Activated B cell treated with CpG ODN at 0.5 μM for 24 hours (primary cell): ENCODE results near the gene ZNF595. TPM values are rescaled to one million over a fixed set of nuclear protein-coding genes. Genes with fewer than 3 reads are reported as not detected.
"Not testable (repeated sequence)": the region's sequence is repeated elsewhere in the genome, so short reads cannot be mapped to it uniquely, and the experiment has no call there.

Source experiments
- ATAC-seq: fragments of 200-7000 bp; cut with Tn5 transposase; one replicate; pipeline ENCODE4 v1.10.0; 2021; ENCODE audit warnings: low read depth, mild to moderate bottlenecking, moderate library complexity
- CTCF ChIA-PET: fragments of 350-600 bp; sonication (Branson Sonifier 250); formaldehyde crosslinking; loops from one replicate; lab custom pipeline; 2021; ENCODE audit warnings: antibody characterized with exemption; lab: Charles Lee
- POLR2A ChIA-PET: fragments of 350-600 bp; sonication (Branson Sonifier 250); formaldehyde crosslinking; loops from one replicate; lab custom pipeline; 2021; ENCODE audit warnings: antibody characterized with exemption; lab: Charles Lee
- DNase-seq: peaks from one replicate; pipeline ENCODE4 v3.0.0; 2022
- H3K27ac Mint-ChIP-seq: one replicate; pipeline ENCODE4 v1.8.0; 2020; ENCODE audit warnings: mixed read lengths
- H3K27me3 Mint-ChIP-seq: one replicate; pipeline ENCODE4 v1.8.0; 2021; ENCODE audit warnings: mixed read lengths
- H3K36me3 Mint-ChIP-seq: one replicate; pipeline ENCODE4 v1.8.0; 2021; ENCODE audit warnings: low read depth, mixed read lengths
- H3K4me1 Mint-ChIP-seq: one replicate; pipeline ENCODE4 v1.8.0; 2021; ENCODE audit warnings: mixed read lengths
- H3K4me3 Mint-ChIP-seq: one replicate; pipeline ENCODE4 v1.8.0; 2020; ENCODE audit warnings: mild to moderate bottlenecking, mixed read lengths
- H3K9me3 Mint-ChIP-seq: one replicate; pipeline ENCODE4 v1.8.0; 2020; ENCODE audit warnings: mixed read lengths
- intact Hi-C: fragments of 100-400 bp; cut with micrococcal nuclease; formaldehyde crosslinking; loops from one replicate; pipeline ENCODE4 v1.15.1; 2024
- total RNA-seq: library from RNA; stranded (reverse); gene quantifications from 2 replicates; pipeline ENCODE4 v1.2.3, GENCODE V29; 2022

The ZNF595 gene
- total RNA-seq, result 15.2 and 17.4 TPM in 2 replicates

GRCh38 chr4:52804-53479 is at the start of gene ZNF595:
Gene ZNF595 (plus strand): TSS chr4:53321. CDS start chr4:53489, 168 bp downstream.
- H3K27ac Mint-ChIP-seq, H3K4me3 Mint-ChIP-seq, H3K4me1 Mint-ChIP-seq, DNase-seq, H3K9me3 Mint-ChIP-seq, H3K27me3 Mint-ChIP-seq, intact Hi-C loops, H3K36me3 Mint-ChIP-seq: not testable (repeated sequence)
- peak; percentile 74 for ATAC-seq
- CTCF ChIA-PET, result interaction anchor here (0.9 kb wide), 1 partner anchor 189 kb away, joined by 3 read pairs; no protein-coding TSS in a partner anchor
- POLR2A ChIA-PET, result interaction anchor here (0.6 to 1.6 kb wide), 4 partner anchors 10 to 883 kb away, joined by 4 to 20 read pairs (median 4); partner anchors contain the start of gene ZNF718

GRCh38 chr4:9937-10870 is 42.9 kb upstream of the ZNF595 start:
- ATAC-seq, H3K9me3 Mint-ChIP-seq, H3K4me1 Mint-ChIP-seq, DNase-seq, intact Hi-C loops, H3K27me3 Mint-ChIP-seq, POLR2A ChIA-PET, H3K36me3 Mint-ChIP-seq, H3K27ac Mint-ChIP-seq, CTCF ChIA-PET, H3K4me3 Mint-ChIP-seq: not testable (repeated sequence)

GRCh38 chr4:11095-11815 is 41.9 kb upstream of the ZNF595 start:
- DNase-seq, POLR2A ChIA-PET, H3K27ac Mint-ChIP-seq, CTCF ChIA-PET, intact Hi-C loops, H3K9me3 Mint-ChIP-seq, ATAC-seq, H3K27me3 Mint-ChIP-seq, H3K36me3 Mint-ChIP-seq, H3K4me1 Mint-ChIP-seq, H3K4me3 Mint-ChIP-seq: not testable (repeated sequence)

- H3K27ac Mint-ChIP-seq, H3K36me3 Mint-ChIP-seq, DNase-seq, H3K4me1 Mint-ChIP-seq, H3K27me3 Mint-ChIP-seq, POLR2A ChIA-PET, H3K4me3 Mint-ChIP-seq, CTCF ChIA-PET, H3K9me3 Mint-ChIP-seq, intact Hi-C loops: not testable (repeated sequence)
- peak; percentile 34 for ATAC-seq
Observed at GRCh38 chr4:11816-12417, 41.2 kb upstream of the ZNF595 start.

GRCh38 chr4:18128-18527 is 35.0 kb upstream of the ZNF595 start:
- POLR2A ChIA-PET, H3K36me3 Mint-ChIP-seq, H3K9me3 Mint-ChIP-seq, H3K27ac Mint-ChIP-seq, H3K27me3 Mint-ChIP-seq, ATAC-seq, CTCF ChIA-PET, intact Hi-C loops, H3K4me3 Mint-ChIP-seq, DNase-seq, H3K4me1 Mint-ChIP-seq: not testable (repeated sequence)

- H3K27me3 Mint-ChIP-seq, H3K36me3 Mint-ChIP-seq, intact Hi-C loops, H3K4me3 Mint-ChIP-seq, POLR2A ChIA-PET, ATAC-seq, DNase-seq, CTCF ChIA-PET, H3K27ac Mint-ChIP-seq, H3K4me1 Mint-ChIP-seq, H3K9me3 Mint-ChIP-seq: not testable (repeated sequence)
Observed at GRCh38 chr4:18589-18988, 34.5 kb upstream of the ZNF595 start.

- H3K27ac Mint-ChIP-seq, CTCF ChIA-PET, H3K36me3 Mint-ChIP-seq, H3K4me1 Mint-ChIP-seq, H3K9me3 Mint-ChIP-seq, DNase-seq, ATAC-seq, H3K27me3 Mint-ChIP-seq, intact Hi-C loops, POLR2A ChIA-PET, H3K4me3 Mint-ChIP-seq: not testable (repeated sequence)
Observed at GRCh38 chr4:22882-23281, 30.2 kb upstream of the ZNF595 start.

GRCh38 chr4:24359-24758 is 28.8 kb upstream of the ZNF595 start:
- DNase-seq, H3K4me3 Mint-ChIP-seq, H3K36me3 Mint-ChIP-seq, H3K9me3 Mint-ChIP-seq, ATAC-seq, H3K27me3 Mint-ChIP-seq, POLR2A ChIA-PET, H3K27ac Mint-ChIP-seq, intact Hi-C loops, H3K4me1 Mint-ChIP-seq, CTCF ChIA-PET: not testable (repeated sequence)

- H3K4me3 Mint-ChIP-seq, ATAC-seq, H3K36me3 Mint-ChIP-seq, intact Hi-C loops, H3K9me3 Mint-ChIP-seq, H3K27me3 Mint-ChIP-seq, POLR2A ChIA-PET, H3K4me1 Mint-ChIP-seq, DNase-seq, H3K27ac Mint-ChIP-seq: not testable (repeated sequence)
- CTCF ChIA-PET, result interaction anchor here (2.3 kb wide), 1 partner anchor 23 kb away, joined by 9 read pairs; no protein-coding TSS in a partner anchor
Observed at GRCh38 chr4:27501-27900, 25.6 kb upstream of the ZNF595 start.

GRCh38 chr4:28767-29542 is 24.2 kb upstream of the ZNF595 start:
- H3K4me1 Mint-ChIP-seq, H3K27me3 Mint-ChIP-seq, H3K9me3 Mint-ChIP-seq, H3K4me3 Mint-ChIP-seq, intact Hi-C loops, H3K36me3 Mint-ChIP-seq, ATAC-seq, H3K27ac Mint-ChIP-seq, POLR2A ChIA-PET, DNase-seq: not testable (repeated sequence)
- CTCF ChIA-PET, result interaction anchor here (0.8 to 2.3 kb wide), 5 partner anchors 15 to 213 kb away, joined by 3 to 9 read pairs (median 5); no protein-coding TSS in a partner anchor
